WI38 (cell line): Measurements from ENCODE around the gene STYXL1.
A peak's percentile ranks its signal among the peaks of the same experiment; 100 is the strongest.

ENCODE experiments used
- H3K4me3 ChIP-seq: 2 replicates; pipeline ENCODE4 v1.5.1; 2011; ENCODE audit warnings: low read depth, mild to moderate bottlenecking, control low read depth, low read length
- TF ChIP-seq, protein P1 (sequence below): IDR thresholded peaks from 2 replicates; pipeline ENCODE4 v1.5.1; 2012; ENCODE audit warnings: low read depth, mild to moderate bottlenecking, control low read depth, low read length

STYXL1 gene

GRCh38 chr7:75995052-75995471, 52.7 kb downstream of the STYXL1 start:
- TF ChIP-seq, protein P1, sequence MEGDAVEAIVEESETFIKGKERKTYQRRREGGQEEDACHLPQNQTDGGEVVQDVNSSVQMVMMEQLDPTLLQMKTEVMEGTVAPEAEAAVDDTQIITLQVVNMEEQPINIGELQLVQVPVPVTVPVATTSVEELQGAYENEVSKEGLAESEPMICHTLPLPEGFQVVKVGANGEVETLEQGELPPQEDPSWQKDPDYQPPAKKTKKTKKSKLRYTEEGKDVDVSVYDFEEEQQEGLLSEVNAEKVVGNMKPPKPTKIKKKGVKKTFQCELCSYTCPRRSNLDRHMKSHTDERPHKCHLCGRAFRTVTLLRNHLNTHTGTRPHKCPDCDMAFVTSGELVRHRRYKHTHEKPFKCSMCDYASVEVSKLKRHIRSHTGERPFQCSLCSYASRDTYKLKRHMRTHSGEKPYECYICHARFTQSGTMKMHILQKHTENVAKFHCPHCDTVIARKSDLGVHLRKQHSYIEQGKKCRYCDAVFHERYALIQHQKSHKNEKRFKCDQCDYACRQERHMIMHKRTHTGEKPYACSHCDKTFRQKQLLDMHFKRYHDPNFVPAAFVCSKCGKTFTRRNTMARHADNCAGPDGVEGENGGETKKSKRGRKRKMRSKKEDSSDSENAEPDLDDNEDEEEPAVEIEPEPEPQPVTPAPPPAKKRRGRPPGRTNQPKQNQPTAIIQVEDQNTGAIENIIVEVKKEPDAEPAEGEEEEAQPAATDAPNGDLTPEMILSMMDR, result no peak

GRCh38 chr7:75994388-75995051, 53.3 kb downstream of the STYXL1 start, which contains the start of gene TMEM120A:
TSS of gene TMEM120A (minus strand) at chr7:75994595. CDS start at chr7:75994570, 25 bp downstream.
- TF ChIP-seq, protein P1, result no peak
- H3K4me3 ChIP-seq, result peak within 1 kb of the TSS; percentile 76

More at GRCh38 chr7:75995052-75995471, 52.7 kb downstream of the STYXL1 start:
- peak overlapping the region; percentile 76 for H3K4me3 ChIP-seq

GRCh38 chr7:75993689-75994387, 54.0 kb downstream of the STYXL1 start:
- peak overlapping the region; percentile 76 for H3K4me3 ChIP-seq
- TF ChIP-seq, protein P1, result no peak

DNA sequence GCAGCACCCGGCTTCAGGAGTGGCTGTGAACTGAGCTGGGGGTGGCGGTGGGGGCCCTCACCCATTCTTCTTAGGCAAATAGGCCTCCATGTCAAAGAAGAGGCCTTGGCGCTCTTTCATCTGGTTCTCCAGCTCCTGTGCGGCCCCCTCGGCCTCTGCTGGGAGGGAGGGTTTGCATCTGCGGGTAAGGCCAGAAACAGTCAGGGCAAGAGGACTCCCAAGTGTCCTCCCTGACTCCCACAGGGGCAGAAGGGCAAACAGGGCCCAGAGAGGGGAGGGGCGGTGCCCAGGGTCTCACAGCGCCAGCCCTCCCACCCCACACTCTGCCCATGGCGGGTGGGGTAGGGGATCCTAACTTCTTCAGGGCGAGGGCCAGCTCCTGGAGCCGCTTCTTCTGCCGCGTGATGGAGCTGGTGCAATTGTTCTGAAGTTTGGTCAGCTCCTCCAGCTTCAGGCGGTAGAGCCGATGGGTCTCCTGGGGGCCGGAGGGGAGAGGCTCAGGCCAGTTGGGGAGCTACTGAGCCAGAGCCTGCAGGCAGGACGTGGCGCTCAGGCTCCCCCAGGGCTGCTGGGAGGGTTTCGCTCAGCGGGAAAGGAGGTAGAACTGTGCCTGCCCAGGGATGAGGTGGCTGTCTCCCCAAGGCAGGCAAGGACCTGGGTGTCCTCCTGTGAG, 55.6 kb downstream of the STYXL1 start:
- TF ChIP-seq, protein P1, result no peak
- no peak overlapping the region for H3K4me3 ChIP-seq

DNA sequence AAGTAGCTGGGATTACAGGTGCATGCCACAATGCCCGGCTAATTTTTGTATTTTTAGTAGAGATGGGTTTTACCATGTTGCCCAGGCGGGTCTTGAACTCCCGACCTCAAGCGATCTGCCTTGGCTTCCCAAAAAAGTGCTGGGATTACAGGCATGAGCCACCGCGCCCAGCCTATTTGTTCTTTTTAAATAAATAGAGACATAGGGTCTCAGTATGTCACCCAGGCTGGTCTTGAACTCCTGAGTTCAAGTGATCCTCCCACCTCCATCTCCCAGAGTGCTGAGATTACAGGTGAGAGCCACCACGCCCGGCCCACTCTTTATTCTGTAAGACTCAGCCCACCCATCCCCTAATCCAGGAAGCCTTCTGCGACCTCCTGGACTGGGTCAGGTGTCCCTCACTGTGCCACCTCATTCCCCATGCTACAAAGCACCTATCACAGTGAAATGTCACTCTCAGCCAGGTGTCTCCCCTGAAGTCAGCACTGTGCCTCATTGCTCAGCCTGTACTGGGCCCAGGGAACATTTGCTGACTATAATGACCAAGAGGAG, 56.2 kb downstream of the STYXL1 start:
- TF ChIP-seq, protein P1, result no peak
- H3K4me3 ChIP-seq, result no peak overlapping the region

GRCh38 chr7:75989500-75990388, 58.1 kb downstream of the STYXL1 start:
- H3K4me3 ChIP-seq, result no peak overlapping the region
- TF ChIP-seq, protein P1, result no peak
